ENCODE measurements around the gene TMPRSS6. TPM values are rescaled to one million over a fixed set of nuclear protein-coding genes. Genes with fewer than 3 reads are reported as not detected.

Gene TMPRSS6
- total RNA-seq, 1 experiment from 2014 or later = 0.39 TPM

DNA sequence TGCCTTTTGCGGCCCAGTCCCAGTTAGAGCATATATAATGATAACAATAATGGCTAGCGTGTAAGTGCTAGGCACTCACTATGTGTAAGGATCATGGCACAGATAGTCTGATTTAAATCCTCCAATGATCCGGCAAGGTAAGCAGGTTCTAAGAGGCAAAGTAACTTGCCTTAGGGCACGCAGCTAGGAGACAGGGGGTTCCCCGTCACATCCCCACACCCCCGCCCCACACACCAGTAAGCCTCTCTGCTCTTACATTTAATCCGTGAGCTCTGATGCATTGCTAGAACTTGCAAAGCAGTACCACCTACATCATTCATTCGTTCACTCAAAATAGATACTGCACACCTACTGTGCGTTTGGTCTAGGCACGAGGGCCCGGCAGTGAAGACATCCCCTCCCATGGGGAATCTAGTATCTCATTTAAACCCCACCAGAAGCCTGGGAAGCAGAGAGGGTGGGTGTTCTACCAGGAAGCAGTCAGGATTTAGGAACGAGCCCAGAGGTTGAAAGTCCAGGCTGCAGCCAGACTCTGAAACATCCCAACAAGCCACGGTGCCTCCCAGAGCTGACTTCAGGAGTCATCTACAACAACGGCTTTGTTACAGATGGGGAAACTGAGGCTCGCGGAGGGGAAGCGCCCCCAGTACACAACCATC is 20.6 kb downstream of the TMPRSS6 start:
- POLR2A ChIA-PET = no interaction called here
- H3K27ac ChIP-seq (ENCODE audit: low read depth, low read length) = no peak overlapping the region

More for the DNA sequence above, 20.6 kb downstream of the TMPRSS6 start:
- peak overlapping the region; percentile 76 for H3K4me2 ChIP-seq (ENCODE audit: low read length)
- ATAC-seq (no peak), DNase-seq (ENCODE audit: low read depth, low spot score) (no peak)
- peaks cover 11 to 29% of the 10 kb centered on the region in 2 experiments for H3K4me1 ChIP-seq (ENCODE audit: control insufficient read depth in 1 of 2, insufficient read depth in 2 of 2, low read length in 2 of 2)
- ChIA-PET CTCF (no interaction called here), RAD21 (ENCODE audit: low non-redundant PET in 1 of 2, low total read pairs in 2 of 2, uncharacterized antibody in 2 of 2, unreplicated experiment in 2 of 2) (no interaction called here)
- BruUV-seq (replicated peaks) = no TSS peak
- TF ChIP-seq, protein P1, sequence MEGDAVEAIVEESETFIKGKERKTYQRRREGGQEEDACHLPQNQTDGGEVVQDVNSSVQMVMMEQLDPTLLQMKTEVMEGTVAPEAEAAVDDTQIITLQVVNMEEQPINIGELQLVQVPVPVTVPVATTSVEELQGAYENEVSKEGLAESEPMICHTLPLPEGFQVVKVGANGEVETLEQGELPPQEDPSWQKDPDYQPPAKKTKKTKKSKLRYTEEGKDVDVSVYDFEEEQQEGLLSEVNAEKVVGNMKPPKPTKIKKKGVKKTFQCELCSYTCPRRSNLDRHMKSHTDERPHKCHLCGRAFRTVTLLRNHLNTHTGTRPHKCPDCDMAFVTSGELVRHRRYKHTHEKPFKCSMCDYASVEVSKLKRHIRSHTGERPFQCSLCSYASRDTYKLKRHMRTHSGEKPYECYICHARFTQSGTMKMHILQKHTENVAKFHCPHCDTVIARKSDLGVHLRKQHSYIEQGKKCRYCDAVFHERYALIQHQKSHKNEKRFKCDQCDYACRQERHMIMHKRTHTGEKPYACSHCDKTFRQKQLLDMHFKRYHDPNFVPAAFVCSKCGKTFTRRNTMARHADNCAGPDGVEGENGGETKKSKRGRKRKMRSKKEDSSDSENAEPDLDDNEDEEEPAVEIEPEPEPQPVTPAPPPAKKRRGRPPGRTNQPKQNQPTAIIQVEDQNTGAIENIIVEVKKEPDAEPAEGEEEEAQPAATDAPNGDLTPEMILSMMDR (IDR thresholded peaks at IDR 0.05 in 2 of 3, conservative IDR thresholded peaks at IDR 0.05 in 1 of 3; ENCODE audit: borderline replicate concordance in 1 of 3, insufficient read depth in 1 of 3, low read depth in 2 of 3, low read length in 2 of 3) = no peak
- TF ChIP-seq, protein P2, sequence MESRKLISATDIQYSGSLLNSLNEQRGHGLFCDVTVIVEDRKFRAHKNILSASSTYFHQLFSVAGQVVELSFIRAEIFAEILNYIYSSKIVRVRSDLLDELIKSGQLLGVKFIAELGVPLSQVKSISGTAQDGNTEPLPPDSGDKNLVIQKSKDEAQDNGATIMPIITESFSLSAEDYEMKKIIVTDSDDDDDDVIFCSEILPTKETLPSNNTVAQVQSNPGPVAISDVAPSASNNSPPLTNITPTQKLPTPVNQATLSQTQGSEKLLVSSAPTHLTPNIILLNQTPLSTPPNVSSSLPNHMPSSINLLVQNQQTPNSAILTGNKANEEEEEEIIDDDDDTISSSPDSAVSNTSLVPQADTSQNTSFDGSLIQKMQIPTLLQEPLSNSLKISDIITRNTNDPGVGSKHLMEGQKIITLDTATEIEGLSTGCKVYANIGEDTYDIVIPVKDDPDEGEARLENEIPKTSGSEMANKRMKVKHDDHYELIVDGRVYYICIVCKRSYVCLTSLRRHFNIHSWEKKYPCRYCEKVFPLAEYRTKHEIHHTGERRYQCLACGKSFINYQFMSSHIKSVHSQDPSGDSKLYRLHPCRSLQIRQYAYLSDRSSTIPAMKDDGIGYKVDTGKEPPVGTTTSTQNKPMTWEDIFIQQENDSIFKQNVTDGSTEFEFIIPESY (IDR thresholded peaks at IDR 0.05; ENCODE audit: extremely low read depth, insufficient replicate concordance, low read length) = no peak
- TF ChIP-seq SP1 (IDR thresholded peaks at IDR 0.05; ENCODE audit: low read depth) (no peak), SRF (IDR thresholded peaks at IDR 0.05; ENCODE audit: low read depth) (no peak), JUND (IDR thresholded peaks at IDR 0.05) (no peak), YY1 (IDR thresholded peaks at IDR 0.05; ENCODE audit: extremely low read depth, insufficient replicate concordance, low read depth, low read length) (no peak), POLR2AphosphoS5 (IDR thresholded peaks at IDR 0.05; ENCODE audit: low read depth, low read length) (no peak), ZFX (IDR thresholded peaks at IDR 0.05) (no peak), EGR1 (IDR thresholded peaks at IDR 0.05; ENCODE audit: low read depth) (no peak), TCF7L2 (IDR thresholded peaks at IDR 0.05; ENCODE audit: borderline replicate concordance, extremely low read depth, insufficient read depth, insufficient read length) (no peak), CEBPB (IDR thresholded peaks at IDR 0.05; ENCODE audit: low read depth) (no peak), ZNF274 (IDR thresholded peaks at IDR 0.05; ENCODE audit: low read depth, low read length) (no peak)
- TF ChIP-seq, protein P3, sequence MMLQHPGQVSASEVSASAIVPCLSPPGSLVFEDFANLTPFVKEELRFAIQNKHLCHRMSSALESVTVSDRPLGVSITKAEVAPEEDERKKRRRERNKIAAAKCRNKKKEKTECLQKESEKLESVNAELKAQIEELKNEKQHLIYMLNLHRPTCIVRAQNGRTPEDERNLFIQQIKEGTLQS (IDR thresholded peaks at IDR 0.05) = no peak
- TF ChIP-seq, protein P4, sequence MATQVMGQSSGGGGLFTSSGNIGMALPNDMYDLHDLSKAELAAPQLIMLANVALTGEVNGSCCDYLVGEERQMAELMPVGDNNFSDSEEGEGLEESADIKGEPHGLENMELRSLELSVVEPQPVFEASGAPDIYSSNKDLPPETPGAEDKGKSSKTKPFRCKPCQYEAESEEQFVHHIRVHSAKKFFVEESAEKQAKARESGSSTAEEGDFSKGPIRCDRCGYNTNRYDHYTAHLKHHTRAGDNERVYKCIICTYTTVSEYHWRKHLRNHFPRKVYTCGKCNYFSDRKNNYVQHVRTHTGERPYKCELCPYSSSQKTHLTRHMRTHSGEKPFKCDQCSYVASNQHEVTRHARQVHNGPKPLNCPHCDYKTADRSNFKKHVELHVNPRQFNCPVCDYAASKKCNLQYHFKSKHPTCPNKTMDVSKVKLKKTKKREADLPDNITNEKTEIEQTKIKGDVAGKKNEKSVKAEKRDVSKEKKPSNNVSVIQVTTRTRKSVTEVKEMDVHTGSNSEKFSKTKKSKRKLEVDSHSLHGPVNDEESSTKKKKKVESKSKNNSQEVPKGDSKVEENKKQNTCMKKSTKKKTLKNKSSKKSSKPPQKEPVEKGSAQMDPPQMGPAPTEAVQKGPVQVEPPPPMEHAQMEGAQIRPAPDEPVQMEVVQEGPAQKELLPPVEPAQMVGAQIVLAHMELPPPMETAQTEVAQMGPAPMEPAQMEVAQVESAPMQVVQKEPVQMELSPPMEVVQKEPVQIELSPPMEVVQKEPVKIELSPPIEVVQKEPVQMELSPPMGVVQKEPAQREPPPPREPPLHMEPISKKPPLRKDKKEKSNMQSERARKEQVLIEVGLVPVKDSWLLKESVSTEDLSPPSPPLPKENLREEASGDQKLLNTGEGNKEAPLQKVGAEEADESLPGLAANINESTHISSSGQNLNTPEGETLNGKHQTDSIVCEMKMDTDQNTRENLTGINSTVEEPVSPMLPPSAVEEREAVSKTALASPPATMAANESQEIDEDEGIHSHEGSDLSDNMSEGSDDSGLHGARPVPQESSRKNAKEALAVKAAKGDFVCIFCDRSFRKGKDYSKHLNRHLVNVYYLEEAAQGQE (IDR thresholded peaks at IDR 0.05; ENCODE audit: low read depth) = no peak
- no peaks in the 10 kb centered on the region for H3K79me2 ChIP-seq (ENCODE audit: insufficient read depth, low read length)
- H3K9me2 ChIP-seq (ENCODE audit: insufficient read depth) = no peaks in the 10 kb centered on the region
- H2AFZ ChIP-seq (ENCODE audit: low read depth, low read length, poor library complexity, severe bottlenecking) = no peak overlapping the region
- H3K36me3 ChIP-seq (ENCODE audit: control insufficient read depth in 1 of 2, insufficient read depth in 2 of 2, low read length in 2 of 2) = no peaks in the 10 kb centered on the region
- intact Hi-C loops (cut with micrococcal nuclease) = no loop called here
- no peak overlapping the region for H3K9ac ChIP-seq (ENCODE audit: low read length)
- no peak overlapping the region for H3K4me3 ChIP-seq (replicated peaks in 1 of 2; ENCODE audit: low read depth in 1 of 2, low read length in 2 of 2)
- no peaks in the 10 kb centered on the region for H3K9me3 ChIP-seq (ENCODE audit: control insufficient read depth in 1 of 2, insufficient read depth in 1 of 2, low read depth in 1 of 2, low read length in 2 of 2)
- no peaks in the 10 kb centered on the region for H3K27me3 ChIP-seq (ENCODE audit: insufficient read depth, low read length)
- no peaks in the 10 kb centered on the region for H4K20me1 ChIP-seq (ENCODE audit: insufficient read depth)

Data from HCT116 (cell line).